Activated B cell treated with CpG ODN at 0.5 μM for 24 hours (primary cell): ENCODE results near the gene NOL3. TPM values are rescaled to one million over a fixed set of nuclear protein-coding genes. Genes with fewer than 3 reads are reported as not detected.

ENCODE experiments used
- ATAC-seq: fragments of 200-7000 bp; cut with Tn5 transposase; one replicate; pipeline ENCODE4 v1.10.0; 2021; ENCODE audit warnings: low read depth, mild to moderate bottlenecking, moderate library complexity
- CTCF ChIA-PET: fragments of 350-600 bp; sonication (Branson Sonifier 250); formaldehyde crosslinking; loops from one replicate; lab custom pipeline; 2021; ENCODE audit warnings: antibody characterized with exemption; lab: Charles Lee
- POLR2A ChIA-PET: fragments of 350-600 bp; sonication (Branson Sonifier 250); formaldehyde crosslinking; loops from one replicate; lab custom pipeline; 2021; ENCODE audit warnings: antibody characterized with exemption; lab: Charles Lee
- DNase-seq: peaks from one replicate; pipeline ENCODE4 v3.0.0; 2022
- H3K27ac Mint-ChIP-seq: one replicate; pipeline ENCODE4 v1.8.0; 2020; ENCODE audit warnings: mixed read lengths
- H3K27me3 Mint-ChIP-seq: one replicate; pipeline ENCODE4 v1.8.0; 2021; ENCODE audit warnings: mixed read lengths
- H3K36me3 Mint-ChIP-seq: one replicate; pipeline ENCODE4 v1.8.0; 2021; ENCODE audit warnings: low read depth, mixed read lengths
- H3K4me1 Mint-ChIP-seq: one replicate; pipeline ENCODE4 v1.8.0; 2021; ENCODE audit warnings: mixed read lengths
- H3K4me3 Mint-ChIP-seq: one replicate; pipeline ENCODE4 v1.8.0; 2020; ENCODE audit warnings: mild to moderate bottlenecking, mixed read lengths
- H3K9me3 Mint-ChIP-seq: one replicate; pipeline ENCODE4 v1.8.0; 2020; ENCODE audit warnings: mixed read lengths
- intact Hi-C: fragments of 100-400 bp; cut with micrococcal nuclease; formaldehyde crosslinking; loops from one replicate; pipeline ENCODE4 v1.15.1; 2024
- total RNA-seq: library from RNA; stranded (reverse); gene quantifications from 2 replicates; pipeline ENCODE4 v1.2.3, GENCODE V29; 2022
- TF ChIP-seq, protein P1 (sequence below): fragments of 200-600 bp; IDR thresholded peaks from one replicate; pipeline ENCODE4 v1.8.0; 2022; ENCODE audit warnings: antibody characterized with exemption, mild to moderate bottlenecking

NOL3 gene
- total RNA-seq, 1 donor from 2014 or later, result 0.64 TPM

DNA sequence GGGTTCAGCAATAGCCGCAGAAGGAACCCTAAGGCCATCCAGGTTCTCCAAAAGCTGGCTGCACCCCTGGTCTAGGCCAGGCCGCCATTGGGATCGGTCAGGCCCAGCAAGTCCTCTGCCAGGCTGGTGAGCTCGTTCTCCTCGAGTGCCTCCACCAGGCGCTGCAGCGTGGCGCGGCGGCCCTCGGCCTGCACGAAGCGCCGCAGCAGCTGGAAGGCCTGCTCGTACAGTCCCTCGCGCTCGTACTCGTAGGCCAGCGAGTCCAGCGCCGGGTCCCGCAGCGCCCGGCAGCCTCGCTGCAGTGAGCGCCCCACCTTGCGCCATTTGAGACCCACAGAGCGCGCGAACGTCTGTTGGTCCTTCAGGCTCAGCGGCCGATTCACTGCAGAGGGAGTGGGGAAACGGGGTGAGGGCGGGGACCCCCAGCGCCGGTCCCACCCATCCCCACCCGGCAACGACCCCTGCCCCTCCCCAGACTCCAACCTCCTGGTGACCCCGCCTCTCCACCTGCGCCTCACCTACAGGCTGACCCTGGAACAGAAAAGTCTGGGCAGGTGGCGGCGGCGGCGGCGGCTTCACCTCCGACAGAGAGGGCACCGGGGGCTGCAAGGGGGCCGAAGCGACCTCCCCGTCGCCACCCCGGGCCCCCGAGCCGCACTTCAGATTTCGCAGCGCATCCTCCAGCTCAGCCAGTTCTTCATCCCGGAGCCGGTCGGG is 15.6 kb upstream of the NOL3 start:
- DNase-seq, result no peak
- Mint-ChIP-seq H3K36me3 (peaks cover 3% of the 10 kb centered on the region), H3K9me3 (no peaks in the 10 kb centered on the region), H3K27me3 (peaks cover 4% of the 10 kb centered on the region), H3K4me1 (peaks cover 44% of the 10 kb centered on the region), H3K27ac (no peak overlapping the region), H3K4me3 (peak overlapping the region; percentile 71)
- intact Hi-C loops, result loop anchor here (1.0 to 10.0 kb wide), 5 partner anchors 136 to 510 kb away; partner anchors contain the start of genes ACD, C16orf86, ENKD1 and PARD6A
- ChIA-PET POLR2A (interaction anchor here (0.6 to 1.5 kb wide), 6 partner anchors 9 to 176 kb away, joined by 3 to 6 read pairs (median 4); partner anchors contain the start of genes NOL3 and TMEM208), CTCF (interaction anchor here (0.6 to 2.6 kb wide), 31 partner anchors 9 to 228 kb away, joined by 3 to 32 read pairs (median 4); partner anchors contain the start of genes CES3, HSF4, NOL3 and TMEM208)
- no peak for ATAC-seq
- TF ChIP-seq, protein P1, sequence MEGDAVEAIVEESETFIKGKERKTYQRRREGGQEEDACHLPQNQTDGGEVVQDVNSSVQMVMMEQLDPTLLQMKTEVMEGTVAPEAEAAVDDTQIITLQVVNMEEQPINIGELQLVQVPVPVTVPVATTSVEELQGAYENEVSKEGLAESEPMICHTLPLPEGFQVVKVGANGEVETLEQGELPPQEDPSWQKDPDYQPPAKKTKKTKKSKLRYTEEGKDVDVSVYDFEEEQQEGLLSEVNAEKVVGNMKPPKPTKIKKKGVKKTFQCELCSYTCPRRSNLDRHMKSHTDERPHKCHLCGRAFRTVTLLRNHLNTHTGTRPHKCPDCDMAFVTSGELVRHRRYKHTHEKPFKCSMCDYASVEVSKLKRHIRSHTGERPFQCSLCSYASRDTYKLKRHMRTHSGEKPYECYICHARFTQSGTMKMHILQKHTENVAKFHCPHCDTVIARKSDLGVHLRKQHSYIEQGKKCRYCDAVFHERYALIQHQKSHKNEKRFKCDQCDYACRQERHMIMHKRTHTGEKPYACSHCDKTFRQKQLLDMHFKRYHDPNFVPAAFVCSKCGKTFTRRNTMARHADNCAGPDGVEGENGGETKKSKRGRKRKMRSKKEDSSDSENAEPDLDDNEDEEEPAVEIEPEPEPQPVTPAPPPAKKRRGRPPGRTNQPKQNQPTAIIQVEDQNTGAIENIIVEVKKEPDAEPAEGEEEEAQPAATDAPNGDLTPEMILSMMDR, result no peak

DNA sequence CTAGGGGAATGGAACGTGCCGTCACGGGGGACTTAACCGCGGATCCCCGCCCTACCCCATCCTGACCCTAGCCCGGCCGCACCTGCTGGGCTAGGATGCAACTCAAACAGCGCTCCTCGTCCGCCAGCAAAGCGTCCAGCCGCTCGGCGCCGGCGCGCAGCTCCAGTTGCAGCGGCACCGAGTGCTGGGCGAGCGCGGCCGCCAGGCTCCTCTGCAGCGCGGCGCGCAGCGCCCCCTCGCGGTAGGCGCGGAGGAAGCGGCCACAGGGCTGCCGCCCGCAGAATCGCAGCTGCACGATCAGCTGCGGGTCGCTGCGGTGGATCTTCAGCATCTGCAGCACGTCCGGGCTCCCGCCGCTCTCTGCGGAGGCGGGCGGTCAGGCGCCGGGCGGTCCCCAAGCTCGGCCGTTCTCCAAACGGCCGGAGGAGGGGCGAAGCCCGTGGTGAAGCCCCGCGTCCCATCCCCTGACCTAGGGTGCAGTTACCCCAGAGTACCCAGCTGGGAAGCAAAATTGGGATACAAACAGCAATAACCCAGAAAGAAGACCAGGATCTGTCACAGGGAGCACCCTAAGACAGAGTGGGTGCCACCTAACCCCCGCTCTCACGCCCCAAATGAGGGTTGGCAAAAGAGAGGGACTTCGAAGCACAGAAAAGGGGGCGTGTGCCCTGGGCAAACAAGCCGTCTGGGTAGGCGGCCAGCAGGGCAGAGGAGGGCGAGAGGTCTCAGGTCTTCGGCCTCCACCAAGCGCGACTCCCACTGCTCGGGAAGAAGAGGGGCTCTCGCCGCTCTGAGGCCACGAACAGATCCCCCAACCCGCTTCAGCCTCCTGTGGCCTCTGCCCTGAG is 14.8 kb upstream of the NOL3 start:
- peaks cover 49% of the 10 kb centered on the region for H3K4me1 Mint-ChIP-seq
- ATAC-seq, result peak; percentile 19
- H3K27ac Mint-ChIP-seq, result no peak overlapping the region
- peaks cover 3% of the 10 kb centered on the region for H3K36me3 Mint-ChIP-seq
- H3K27me3 Mint-ChIP-seq, result peaks cover 4% of the 10 kb centered on the region
- no peaks in the 10 kb centered on the region for H3K9me3 Mint-ChIP-seq
- CTCF ChIA-PET, result interaction anchor here (0.6 to 2.6 kb wide), 31 partner anchors 8 to 227 kb away, joined by 3 to 32 read pairs (median 4); partner anchors contain the start of genes CES3, HSF4, NOL3 and TMEM208
- POLR2A ChIA-PET, result interaction anchor here (0.6 to 1.5 kb wide), 6 partner anchors 8 to 177 kb away, joined by 3 to 6 read pairs (median 4); partner anchors contain the start of genes NOL3 and TMEM208
- TF ChIP-seq, protein P1, result no peak
- peak overlapping the region; percentile 71 for H3K4me3 Mint-ChIP-seq
- peak; percentile 81 for DNase-seq
- intact Hi-C loops, result loop anchor here (1.0 to 10.0 kb wide), 5 partner anchors 137 to 509 kb away; partner anchors contain the start of genes ACD, C16orf86, ENKD1 and PARD6A

DNA sequence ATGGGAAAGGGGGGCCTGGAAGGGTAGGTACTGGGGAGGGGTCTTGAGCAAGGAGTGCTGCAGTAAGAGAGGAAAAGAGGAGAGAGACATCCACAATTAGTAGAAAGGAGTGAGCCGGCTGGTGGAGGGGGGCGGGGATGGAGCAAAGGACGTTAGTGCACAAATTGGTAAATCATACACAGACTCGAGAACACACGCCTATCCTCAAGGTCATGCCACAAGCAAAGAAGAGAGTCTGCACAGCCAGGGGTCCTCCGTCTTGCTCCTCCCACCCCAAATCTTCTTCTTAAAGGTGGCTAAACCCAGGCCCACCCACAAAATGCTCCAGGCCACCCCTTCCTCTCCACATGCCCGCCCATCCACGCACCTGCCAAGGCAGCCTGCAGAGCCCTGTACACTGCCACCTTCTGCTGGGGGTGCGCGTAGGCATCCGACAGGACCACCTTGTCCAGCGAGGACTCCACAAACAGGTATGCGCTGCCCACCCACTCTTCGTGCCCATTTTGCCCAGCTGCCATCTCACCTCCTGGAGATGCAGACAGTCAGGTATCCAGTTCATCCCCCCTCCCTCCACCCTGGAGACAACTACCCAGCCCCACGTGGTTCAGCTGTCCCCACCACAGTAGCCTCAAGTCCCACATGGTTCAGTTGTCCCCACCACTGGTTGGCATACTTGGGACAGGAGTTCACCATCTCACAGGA is 14.0 kb upstream of the NOL3 start:
- TF ChIP-seq, protein P1, result no peak
- ATAC-seq (no peak), DNase-seq (no peak)
- Mint-ChIP-seq H3K27me3 (peaks cover 3% of the 10 kb centered on the region), H3K27ac (no peak overlapping the region), H3K4me3 (peak overlapping the region; percentile 20), H3K4me1 (peaks cover 51% of the 10 kb centered on the region), H3K36me3 (peaks cover 3% of the 10 kb centered on the region), H3K9me3 (no peaks in the 10 kb centered on the region)
- POLR2A ChIA-PET, result interaction anchor here (1.0 kb wide), 1 partner anchor 128 kb away, joined by 6 read pairs; no protein-coding TSS in a partner anchor
- CTCF ChIA-PET, result interaction anchor here (0.8 to 1.8 kb wide), 4 partner anchors 13 to 178 kb away, joined by 3 to 15 read pairs (median 11); partner anchors contain the start of gene NOL3
- intact Hi-C loops, result loop anchor here (10.0 kb wide), 1 partner anchor 509 kb away; the partner anchor contains the start of genes ACD, C16orf86, ENKD1 and PARD6A

DNA sequence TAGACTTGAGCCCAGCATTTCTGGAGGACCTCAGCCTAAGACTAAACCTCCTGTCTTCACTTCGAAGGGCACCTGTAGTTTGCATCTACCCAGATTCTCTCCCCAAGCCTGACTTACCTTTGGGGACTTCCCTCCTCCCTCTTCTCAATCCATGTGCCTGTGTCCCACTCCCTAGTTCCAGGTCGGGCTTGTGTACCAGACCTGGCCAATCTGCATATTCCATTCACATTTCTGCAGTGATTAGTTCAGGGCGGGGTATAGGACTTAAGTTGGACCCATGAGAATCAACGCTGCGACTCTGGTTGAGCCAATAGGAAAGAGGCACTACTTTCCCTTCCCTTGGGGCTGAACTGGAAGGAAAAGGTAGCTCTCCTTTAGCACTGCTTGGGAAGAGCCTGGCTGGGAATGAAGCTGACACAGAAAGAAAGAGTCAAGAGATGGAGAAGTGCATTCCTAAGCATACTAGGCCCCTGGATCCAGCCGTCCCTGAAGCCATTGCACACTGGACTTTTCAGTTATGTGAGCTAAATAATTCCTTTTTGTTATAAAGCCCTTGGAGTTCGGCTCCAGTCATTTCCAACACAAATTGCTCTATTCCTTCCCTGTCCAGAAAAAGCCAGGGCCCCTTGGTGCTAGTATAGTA is 13.1 kb upstream of the NOL3 start:
- Mint-ChIP-seq H3K4me1 (peaks cover 53% of the 10 kb centered on the region), H3K4me3 (peak overlapping the region; percentile 47), H3K27me3 (peaks cover 9% of the 10 kb centered on the region), H3K36me3 (peaks cover 3% of the 10 kb centered on the region), H3K27ac (peak overlapping the region; percentile 21), H3K9me3 (no peaks in the 10 kb centered on the region)
- ATAC-seq (no peak), DNase-seq (no peak)
- ChIA-PET POLR2A (interaction anchor here (0.6 kb wide), 1 partner anchor 1166 kb away, joined by 4 read pairs; no protein-coding TSS in a partner anchor), CTCF (interaction anchor here (0.8 to 2.2 kb wide), 6 partner anchors 13 to 205 kb away, joined by 3 to 14 read pairs (median 4); partner anchors contain the start of gene NOL3)
- intact Hi-C loops, result loop anchor here (10.0 kb wide), 1 partner anchor 508 kb away; the partner anchor contains the start of genes ACD, C16orf86, ENKD1 and PARD6A
- TF ChIP-seq, protein P1, result no peak
